ENCODE data around the gene HRH2.
"Not testable (repeated sequence)": the region's sequence is repeated elsewhere in the genome, so short reads cannot be mapped to it uniquely, and the experiment has no call there.

Gene HRH2

GRCh38 chr5:175629261-175629660 is 28.6 kb upstream of the HRH2 start:
- no peak for ATAC-seq
- peaks cover 21 to 32% of the 10 kb centered on the region in 2 donors for H3K9me3 Mint-ChIP-seq

GRCh38 chr5:175629793-175630192 is 28.1 kb upstream of the HRH2 start:
- no peak for ATAC-seq
- DNase-seq, result no peak
- peaks cover 15% of the 10 kb centered on the region for H3K4me1 Mint-ChIP-seq
- H3K9me3 Mint-ChIP-seq, result peaks cover 21 to 32% of the 10 kb centered on the region in 2 donors
- no peaks in the 10 kb centered on the region for H3K27me3 Mint-ChIP-seq
- no peak overlapping the region for H3K4me3 Mint-ChIP-seq
- H3K27ac Mint-ChIP-seq, result no peak overlapping the region

More at GRCh38 chr5:175629261-175629660, 28.6 kb upstream of the HRH2 start:
- H3K4me3 Mint-ChIP-seq, result no peak overlapping the region
- H3K27me3 Mint-ChIP-seq, result no peaks in the 10 kb centered on the region
- no peak overlapping the region for H3K27ac Mint-ChIP-seq
- peaks cover 15% of the 10 kb centered on the region for H3K4me1 Mint-ChIP-seq
- no peak for DNase-seq

- H3K9me3 Mint-ChIP-seq, result peaks cover 0 to 5% of the 10 kb centered on the region in 2 donors
- no peak overlapping the region for H3K4me3 Mint-ChIP-seq
- DNase-seq (no peak), ATAC-seq (no peak)
- H3K27me3 Mint-ChIP-seq, result no peaks in the 10 kb centered on the region
- no peak overlapping the region for H3K27ac Mint-ChIP-seq
- H3K4me1 Mint-ChIP-seq, result peaks cover 21% of the 10 kb centered on the region
These were observed 21.9 kb upstream of the HRH2 start for GRCh38 chr5:175635854-175636584.

GRCh38 chr5:175638305-175638704 is 19.6 kb upstream of the HRH2 start:
- no peak overlapping the region for H3K4me3 Mint-ChIP-seq

GRCh38 chr5:175640106-175640775 is 17.6 kb upstream of the HRH2 start:
- ATAC-seq, result peak; percentile 84

More at GRCh38 chr5:175638305-175638704, 19.6 kb upstream of the HRH2 start:
- Mint-ChIP-seq H3K9me3 (peaks cover 0 to 3% of the 10 kb centered on the region in 2 donors), H3K27ac (no peak overlapping the region), H3K4me1 (peaks cover 40% of the 10 kb centered on the region), H3K27me3 (no peaks in the 10 kb centered on the region)
- ATAC-seq, result no peak
- no peak for DNase-seq

GRCh38 chr5:175642998-175643397 is 14.9 kb upstream of the HRH2 start:
- peaks cover 6 to 7% of the 10 kb centered on the region in 2 donors for H3K9me3 Mint-ChIP-seq
- ATAC-seq, result no peak
- H3K4me3 Mint-ChIP-seq, result no peak overlapping the region
- H3K27me3 Mint-ChIP-seq, result no peaks in the 10 kb centered on the region
- H3K27ac Mint-ChIP-seq, result no peak overlapping the region
- DNase-seq, result no peak
- H3K4me1 Mint-ChIP-seq, result peaks cover 49% of the 10 kb centered on the region

More at GRCh38 chr5:175640106-175640775, 17.6 kb upstream of the HRH2 start:
- H3K27me3 Mint-ChIP-seq, result no peaks in the 10 kb centered on the region
- H3K4me3 Mint-ChIP-seq, result peak overlapping the region; percentile 12 to 16
- no peaks in the 10 kb centered on the region for H3K9me3 Mint-ChIP-seq
- H3K4me1 Mint-ChIP-seq, result peaks cover 40% of the 10 kb centered on the region
- H3K27ac Mint-ChIP-seq, result peak overlapping the region; percentile 31 to 84
- DNase-seq, result no peak

GRCh38 chr5:175646251-175646650 is 11.6 kb upstream of the HRH2 start:
- no peak for DNase-seq
- Mint-ChIP-seq H3K27ac (no peak overlapping the region), H3K27me3 (no peaks in the 10 kb centered on the region), H3K9me3 (peaks cover 34 to 35% of the 10 kb centered on the region in 2 donors), H3K4me3 (no peak overlapping the region), H3K4me1 (peaks cover 35% of the 10 kb centered on the region)
- no peak for ATAC-seq

- H3K27ac Mint-ChIP-seq, result no peak overlapping the region
These were observed 7.9 kb upstream of the HRH2 start for GRCh38 chr5:175649967-175650366.

GRCh38 chr5:175650430-175651205 is 7.3 kb upstream of the HRH2 start:
- peak overlapping the region in 1 of 2 donors; percentile 63 for H3K27ac Mint-ChIP-seq
- H3K4me1 Mint-ChIP-seq, result peaks cover 62% of the 10 kb centered on the region
- H3K4me3 Mint-ChIP-seq, H3K27me3 Mint-ChIP-seq, ATAC-seq, DNase-seq: not testable (repeated sequence)
- H3K9me3 Mint-ChIP-seq, result peaks cover 35 to 38% of the 10 kb centered on the region in 2 donors

More at GRCh38 chr5:175649967-175650366, 7.9 kb upstream of the HRH2 start:
- DNase-seq (no peak), ATAC-seq (no peak)
- Mint-ChIP-seq H3K4me1 (peaks cover 55% of the 10 kb centered on the region), H3K27me3 (no peaks in the 10 kb centered on the region), H3K9me3 (peaks cover 35 to 38% of the 10 kb centered on the region in 2 donors), H3K4me3 (no peak overlapping the region)

GRCh38 chr5:175652741-175653663 is 4.9 kb upstream of the HRH2 start:
- Mint-ChIP-seq H3K4me1 (peaks cover 73% of the 10 kb centered on the region), H3K27ac (peak overlapping the region; percentile 92 to 95), H3K9me3 (peaks cover 29 to 31% of the 10 kb centered on the region in 2 donors), H3K27me3 (no peaks in the 10 kb centered on the region), H3K4me3 (peak overlapping the region; percentile 65 to 70)
- ATAC-seq (peak; percentile 85), DNase-seq (peak; percentile 74 to 90)

GRCh38 chr5:175653763-175654162 is 4.1 kb upstream of the HRH2 start:
- DNase-seq, result peak in 1 of 2 donors; percentile 21
- Mint-ChIP-seq H3K27me3 (no peaks in the 10 kb centered on the region), H3K4me3 (peak overlapping the region; percentile 65 to 70), H3K4me1 (peaks cover 75% of the 10 kb centered on the region), H3K27ac (peak overlapping the region; percentile 92 to 95), H3K9me3 (peaks cover 25 to 27% of the 10 kb centered on the region in 2 donors)
- ATAC-seq, result no peak

- ATAC-seq, result no peak
- Mint-ChIP-seq H3K4me3 (peak overlapping the region; percentile 33 to 70), H3K27me3 (no peaks in the 10 kb centered on the region), H3K27ac (peak overlapping the region in 1 of 2 donors; percentile 95), H3K9me3 (peaks cover 19 to 21% of the 10 kb centered on the region in 2 donors), H3K4me1 (peaks cover 81% of the 10 kb centered on the region)
- DNase-seq, result no peak
These were observed 3.5 kb upstream of the HRH2 start for GRCh38 chr5:175654339-175654738.

GRCh38 chr5:175654807-175655206 is 3.1 kb upstream of the HRH2 start:
- DNase-seq, result peak; percentile 35 to 53
- Mint-ChIP-seq H3K9me3 (peaks cover 16 to 17% of the 10 kb centered on the region in 2 donors), H3K27ac (no peak overlapping the region), H3K27me3 (no peaks in the 10 kb centered on the region), H3K4me1 (peaks cover 86% of the 10 kb centered on the region), H3K4me3 (peak overlapping the region; percentile 33 to 70)
- ATAC-seq, result peak; percentile 32

- Mint-ChIP-seq H3K4me3 (peak overlapping the region; percentile 42 to 70), H3K27ac (peak overlapping the region in 1 of 2 donors; percentile 70), H3K27me3 (no peaks in the 10 kb centered on the region), H3K4me1 (peaks cover 91% of the 10 kb centered on the region), H3K9me3 (peaks cover 10 to 11% of the 10 kb centered on the region in 2 donors)
- no peak for ATAC-seq
- no peak for DNase-seq
These were observed 2.5 kb upstream of the HRH2 start for GRCh38 chr5:175655411-175655810.
